WI38 (cell line): ENCODE data around the gene DDX49.

ENCODE experiments used
- H3K4me3 ChIP-seq: 2 replicates; pipeline ENCODE4 v1.5.1; 2011; ENCODE audit warnings: low read depth, mild to moderate bottlenecking, control low read depth, low read length
- TF ChIP-seq, protein P1 (sequence below): IDR thresholded peaks from 2 replicates; pipeline ENCODE4 v1.5.1; 2012; ENCODE audit warnings: low read depth, mild to moderate bottlenecking, control low read depth, low read length

Gene DDX49

DNA sequence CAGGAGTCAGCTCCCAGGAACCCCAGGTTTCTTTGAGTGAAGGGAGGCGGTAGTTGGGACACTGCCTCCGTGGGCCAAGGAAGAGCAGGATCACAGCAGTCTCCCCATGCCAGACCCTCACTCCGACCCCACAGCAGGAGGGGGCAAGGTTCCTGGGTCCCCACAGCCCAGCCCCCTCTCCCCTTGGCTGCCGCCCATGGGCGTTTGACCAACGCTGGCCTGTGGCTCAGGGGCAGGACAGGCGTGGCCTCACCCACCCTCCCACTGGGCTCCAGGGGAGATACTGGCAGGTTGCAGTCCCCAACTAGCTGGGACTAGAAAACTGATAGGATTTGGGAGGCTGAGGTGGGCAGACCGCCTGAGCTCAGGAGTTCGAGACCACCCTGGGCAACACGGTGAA, 9.5 kb upstream of the DDX49 start:
- TF ChIP-seq, protein P1, sequence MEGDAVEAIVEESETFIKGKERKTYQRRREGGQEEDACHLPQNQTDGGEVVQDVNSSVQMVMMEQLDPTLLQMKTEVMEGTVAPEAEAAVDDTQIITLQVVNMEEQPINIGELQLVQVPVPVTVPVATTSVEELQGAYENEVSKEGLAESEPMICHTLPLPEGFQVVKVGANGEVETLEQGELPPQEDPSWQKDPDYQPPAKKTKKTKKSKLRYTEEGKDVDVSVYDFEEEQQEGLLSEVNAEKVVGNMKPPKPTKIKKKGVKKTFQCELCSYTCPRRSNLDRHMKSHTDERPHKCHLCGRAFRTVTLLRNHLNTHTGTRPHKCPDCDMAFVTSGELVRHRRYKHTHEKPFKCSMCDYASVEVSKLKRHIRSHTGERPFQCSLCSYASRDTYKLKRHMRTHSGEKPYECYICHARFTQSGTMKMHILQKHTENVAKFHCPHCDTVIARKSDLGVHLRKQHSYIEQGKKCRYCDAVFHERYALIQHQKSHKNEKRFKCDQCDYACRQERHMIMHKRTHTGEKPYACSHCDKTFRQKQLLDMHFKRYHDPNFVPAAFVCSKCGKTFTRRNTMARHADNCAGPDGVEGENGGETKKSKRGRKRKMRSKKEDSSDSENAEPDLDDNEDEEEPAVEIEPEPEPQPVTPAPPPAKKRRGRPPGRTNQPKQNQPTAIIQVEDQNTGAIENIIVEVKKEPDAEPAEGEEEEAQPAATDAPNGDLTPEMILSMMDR: no peak
- no peak overlapping the region for H3K4me3 ChIP-seq

DNA sequence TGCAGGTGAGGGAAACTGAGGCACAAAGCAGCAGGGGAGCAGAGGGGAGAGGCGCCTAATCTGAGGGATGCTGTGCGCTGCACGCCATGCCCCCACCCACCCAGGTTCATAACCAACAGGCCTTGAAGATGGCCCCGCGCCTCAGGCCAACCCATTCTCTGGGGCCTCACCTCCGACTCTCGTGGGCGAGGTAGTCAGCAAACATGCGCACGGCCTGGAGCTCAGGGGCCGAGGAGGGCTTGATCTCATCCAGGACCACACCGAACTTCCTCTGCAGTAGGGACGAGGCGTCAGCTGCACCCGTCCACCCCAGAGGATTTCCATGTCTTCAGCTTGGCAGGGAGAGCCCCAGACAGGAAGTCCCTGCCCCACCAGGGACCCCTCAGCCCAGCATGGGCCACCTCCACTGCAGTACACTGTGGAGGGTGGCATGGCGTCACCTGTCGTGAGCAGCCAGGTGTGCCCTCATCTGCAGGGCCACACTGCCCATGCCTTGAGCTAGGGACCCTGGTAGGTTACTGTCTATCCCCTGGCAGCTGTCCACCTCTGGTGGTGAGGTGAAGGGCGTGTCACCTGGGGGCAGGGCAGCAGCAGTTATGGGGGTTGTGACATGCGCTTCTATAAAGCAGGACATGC, 8.6 kb upstream of the DDX49 start:
- no peak overlapping the region for H3K4me3 ChIP-seq
- TF ChIP-seq, protein P1: no peak

DNA sequence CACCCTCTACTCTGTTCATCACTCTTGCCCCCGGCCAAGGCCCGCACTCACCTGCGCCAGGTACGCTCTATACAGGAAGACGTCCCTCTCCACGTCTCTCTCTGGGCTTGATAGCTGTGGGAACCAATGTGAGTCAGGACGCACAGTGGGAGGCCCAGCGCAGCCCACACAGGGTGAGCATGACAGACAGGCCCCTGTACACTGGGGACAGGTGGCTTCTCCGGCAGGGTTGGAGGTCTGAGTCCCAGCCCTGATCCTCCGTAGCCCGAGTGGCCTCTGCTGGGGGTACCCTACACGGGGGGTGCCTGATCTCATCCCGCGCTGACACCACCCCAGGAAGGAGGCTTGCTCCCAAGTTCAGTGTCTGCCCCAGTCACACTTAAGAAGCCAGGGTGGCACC, 6.6 kb upstream of the DDX49 start:
- H3K4me3 ChIP-seq: no peak overlapping the region
- TF ChIP-seq, protein P1: no peak

DNA sequence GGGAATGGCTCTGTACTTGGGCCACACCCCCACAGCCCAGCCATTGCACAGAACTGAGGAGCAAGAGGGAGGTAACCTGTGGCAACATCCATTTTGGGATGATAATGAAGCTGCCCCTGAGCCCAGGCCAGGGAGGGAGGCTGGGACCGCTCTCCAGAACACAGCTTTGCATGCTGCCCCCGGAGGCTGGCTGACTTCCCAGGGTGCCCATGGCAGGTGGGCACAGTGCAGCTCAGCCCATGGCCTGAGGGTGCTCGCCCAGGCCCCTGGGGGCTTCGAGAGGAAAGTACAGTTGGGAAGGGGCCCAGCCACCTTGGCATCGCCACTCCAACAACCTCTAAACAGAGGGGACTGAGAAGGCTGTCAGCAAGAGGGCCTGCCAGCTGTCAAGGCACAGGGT, 6.0 kb upstream of the DDX49 start:
- TF ChIP-seq, protein P1: no peak

DNA sequence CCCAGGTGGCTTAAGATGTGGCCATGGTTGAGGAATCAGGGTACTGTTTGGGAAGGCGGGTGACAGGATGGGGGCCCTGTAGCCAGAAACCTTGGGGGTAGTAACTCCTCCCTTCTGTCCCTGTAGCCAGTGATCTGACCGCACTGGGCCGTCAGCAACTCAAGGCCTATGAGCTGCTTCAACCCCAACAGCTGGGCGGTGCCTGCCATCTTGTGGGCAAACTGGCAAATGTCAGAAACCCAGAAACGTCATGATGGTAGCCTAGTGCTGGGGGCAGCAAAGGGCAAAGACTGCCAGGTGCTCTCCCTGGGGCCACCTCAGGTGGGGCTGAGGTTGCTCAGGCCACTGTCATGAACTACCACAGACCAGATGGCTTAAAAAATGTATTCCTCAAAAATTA, 3.9 kb upstream of the DDX49 start:
- TF ChIP-seq, protein P1: no peak
- H3K4me3 ChIP-seq: no peak overlapping the region

More for the DNA sequence above, 6.0 kb upstream of the DDX49 start:
- no peak overlapping the region for H3K4me3 ChIP-seq

DNA sequence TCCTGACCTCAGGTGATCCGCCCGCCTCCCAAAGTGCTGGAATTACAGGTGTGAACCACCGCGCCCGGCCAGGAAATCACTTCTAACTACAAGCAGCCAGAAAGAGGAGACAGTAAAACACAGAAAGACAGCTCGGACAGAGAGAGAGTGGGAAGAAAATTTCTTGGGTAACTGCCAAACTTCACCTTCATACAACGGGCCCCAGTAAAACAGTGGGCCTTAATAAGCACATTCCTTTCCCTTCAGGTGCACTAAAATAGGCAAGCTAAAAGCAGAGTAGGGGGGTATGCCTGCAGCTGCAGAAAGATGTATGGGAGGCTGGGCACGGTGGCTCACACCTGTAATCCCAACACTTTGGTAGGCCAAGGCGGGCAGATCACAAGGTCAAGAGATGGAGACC, 1.9 kb upstream of the DDX49 start:
- peak overlapping the region; percentile 93 for H3K4me3 ChIP-seq

DNA sequence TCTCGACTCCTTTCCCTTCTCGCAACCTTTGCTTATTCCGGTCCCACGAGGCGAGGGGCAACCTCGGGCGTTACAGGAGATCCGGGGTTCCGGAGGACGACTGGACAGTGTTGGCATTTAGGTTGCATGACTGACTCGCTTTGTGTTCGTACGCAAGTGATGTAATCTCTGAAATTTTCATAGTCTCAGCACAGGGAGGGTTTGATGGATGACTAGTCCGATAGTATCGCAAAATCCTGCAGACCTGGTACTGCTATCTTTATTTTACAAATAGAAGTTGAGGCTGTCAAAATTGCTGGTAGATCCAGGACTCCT, 342 bp downstream of the DDX49 start:
- TF ChIP-seq, protein P1: no peak
- peak overlapping the region; percentile 93 for H3K4me3 ChIP-seq

DNA sequence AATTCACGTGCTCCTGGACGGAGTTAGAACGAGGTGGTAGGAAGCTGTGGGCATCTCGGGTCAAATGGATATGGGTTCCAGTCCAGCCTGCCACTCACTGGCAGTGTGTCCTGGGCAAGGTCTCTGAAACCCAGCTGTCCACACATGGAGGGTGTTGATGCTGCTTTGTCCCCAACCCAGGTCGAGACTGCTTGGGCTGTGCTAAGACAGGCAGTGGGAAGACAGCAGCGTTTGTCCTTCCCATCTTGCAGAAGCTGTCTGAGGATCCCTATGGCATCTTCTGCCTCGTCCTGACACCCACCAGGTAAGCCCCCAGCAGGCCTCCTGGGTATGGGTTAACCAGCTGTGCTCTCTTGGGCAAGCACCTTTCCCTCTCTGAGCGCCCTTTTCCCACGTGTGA, 885 bp downstream of the DDX49 start:
- H3K4me3 ChIP-seq: peak overlapping the region; percentile 93
- TF ChIP-seq, protein P1: no peak
